H1 (cell line): ENCODE results near the gene MAGEA12. TPM values are rescaled to one million over a fixed set of nuclear protein-coding genes. Genes with fewer than 3 reads are reported as not detected.
"Not testable (repeated sequence)": the region's sequence is repeated elsewhere in the genome, so short reads cannot be mapped to it uniquely, and the experiment has no call there.

ENCODE experiments used
- CTCF ChIA-PET: fragments of 300-600 bp; sonication (Branson Sonifier 250); formaldehyde crosslinking; loops from one replicate; lab custom pipeline; 2021; ENCODE audit not compliant: partially characterized antibody; lab: Charles Lee
- POLR2A ChIA-PET: fragments of 300-600 bp; sonication (Branson Sonifier 250); formaldehyde crosslinking; loops from one replicate; lab custom pipeline; 2021; ENCODE audit warnings: inconsistent platforms; ENCODE audit not compliant: partially characterized antibody; lab: Charles Lee
- DNase-seq, 2 experiments: peaks; one replicate each; pipeline versions ENCODE4 v3.0.0 to v3.0.0-alpha.2; 2010 to 2022; ENCODE audit warnings: low spot score in 2 of 2, low read depth in 1 of 2, mixed read lengths in 1 of 2
- FAIRE-seq: peaks from 2 replicates; lab custom pipeline; 2011; peaks lifted over from hg19 to GRCh38; lab: Jason Lieb, UNC
- H2AFZ ChIP-seq: 2 replicates; pipeline ENCODE4 v1.8.1; 2012; ENCODE audit warnings: low read length, inconsistent platforms
- H2AK5ac ChIP-seq: 2 replicates; pipeline ENCODE4 v1.6.1; 2013; ENCODE audit warnings: low read depth, low read length
- H2BK120ac ChIP-seq: replicated peaks from 2 replicates; pipeline ENCODE3; 2013; ENCODE audit warnings: low read depth, low read length, inconsistent platforms
- H2BK12ac ChIP-seq: 2 replicates; pipeline ENCODE4 v1.6.1; 2013; ENCODE audit warnings: low read depth, low read length
- H2BK15ac ChIP-seq: 2 replicates; pipeline ENCODE4 v1.6.1; 2013; ENCODE audit warnings: low read length
- H2BK20ac ChIP-seq: 2 replicates; pipeline ENCODE4 v1.6.1; 2013; ENCODE audit warnings: low read length
- H2BK5ac ChIP-seq: 2 replicates; pipeline ENCODE4 v1.6.1; 2013; ENCODE audit warnings: low read depth, low read length
- H3K14ac ChIP-seq: 2 replicates; pipeline ENCODE4 v1.6.1; 2013; ENCODE audit warnings: inconsistent platforms; ENCODE audit not compliant: insufficient read length
- H3K18ac ChIP-seq: 2 replicates; pipeline ENCODE4 v1.6.1; 2013; ENCODE audit warnings: low read length; ENCODE audit errors: extremely low read depth
- H3K23ac ChIP-seq: 2 replicates; pipeline ENCODE4 v1.6.1; 2013; ENCODE audit warnings: inconsistent platforms; ENCODE audit not compliant: insufficient read length
- H3K23me2 ChIP-seq: 2 replicates; pipeline ENCODE4 v1.6.1; 2013; ENCODE audit warnings: low read depth, low read length
- H3K27ac ChIP-seq: 2 replicates; pipeline ENCODE4 v1.6.1; 2011; ENCODE audit warnings: low read depth, low read length, inconsistent platforms
- H3K27me3 ChIP-seq, 4 experiments: replicated peaks in 1 of 4; 1 replicate in 1 of 4; 2 replicates in 3 of 4; pipeline versions ENCODE4 v1.6.1 to v1.8.1; 2011 to 2013; ENCODE audit warnings: low read length in 3 of 4, mild to moderate bottlenecking in 3 of 4, inconsistent platforms in 2 of 4, mixed read lengths in 2 of 4, moderate library complexity in 1 of 4; ENCODE audit not compliant: control insufficient read depth in 3 of 4, insufficient read depth in 3 of 4; ENCODE audit errors: extremely low read depth in 1 of 4
- H3K36me3 ChIP-seq, 4 experiments: 2 replicates each; pipeline versions ENCODE4 v1.6.1 to v1.8.1; 2011 to 2013; ENCODE audit warnings: mild to moderate bottlenecking in 4 of 4, low read length in 3 of 4, moderate library complexity in 2 of 4, control low read depth in 1 of 4, inconsistent platforms in 1 of 4; ENCODE audit not compliant: insufficient read depth in 4 of 4, control insufficient read depth in 2 of 4
- H3K4ac ChIP-seq: replicated peaks from 2 replicates; pipeline ENCODE3; 2013; ENCODE audit warnings: low read length, low read depth, mixed read lengths, inconsistent platforms; ENCODE audit not compliant: insufficient read length
- H3K4me1 ChIP-seq, 4 experiments: replicated peaks in 1 of 4; 1 replicate in 1 of 4; 2 replicates in 3 of 4; pipeline versions ENCODE4 v1.6.1 to v1.8.1; 2011 to 2013; ENCODE audit warnings: low read length in 3 of 4, inconsistent platforms in 2 of 4, mixed read lengths in 1 of 4; ENCODE audit not compliant: insufficient read depth in 4 of 4, control insufficient read depth in 3 of 4
- H3K4me2 ChIP-seq, 2 experiments: 2 replicates each; pipeline versions ENCODE4 v1.6.1 to v1.8.1; 2011 to 2013; ENCODE audit warnings: low read depth in 2 of 2, low read length in 2 of 2, control low read depth in 1 of 2, inconsistent platforms in 1 of 2, mild to moderate bottlenecking in 1 of 2; ENCODE audit not compliant: insufficient read depth in 1 of 2
- H3K4me3 ChIP-seq, 4 experiments: fragments of 200-600, 300-600 bp in 1 of 4; sonication (generic), shearing (Covaris generic), sonication (Bioruptor Twin) in 1 of 4; 2 replicates each; pipeline versions ENCODE4 v1.5.1 to v1.8.1; 2011 to 2016; ENCODE audit warnings: low read length in 4 of 4, low read depth in 3 of 4, control low read depth in 2 of 4, inconsistent platforms in 2 of 4, mild to moderate bottlenecking in 2 of 4, mixed read lengths in 1 of 4, moderate library complexity in 1 of 4; ENCODE audit not compliant: insufficient read depth in 2 of 4; ENCODE audit errors: extremely low read depth in 1 of 4
- H3K56ac ChIP-seq: replicated peaks from 2 replicates; pipeline ENCODE3; 2013; ENCODE audit warnings: low read depth, mild to moderate bottlenecking, mixed read lengths, low read length, inconsistent platforms; ENCODE audit not compliant: insufficient read length
- H3K79me1 ChIP-seq: 2 replicates; pipeline ENCODE4 v1.6.1; 2013; ENCODE audit warnings: low read depth, low read length, control low read depth
- H3K79me2 ChIP-seq, 2 experiments: 2 replicates each; pipeline versions ENCODE4 v1.6.1 to v1.8.1; 2012 to 2013; ENCODE audit warnings: low read length in 2 of 2, mild to moderate bottlenecking in 2 of 2, inconsistent platforms in 1 of 2; ENCODE audit not compliant: insufficient read depth in 2 of 2, control insufficient read depth in 1 of 2
- H3K9ac ChIP-seq, 4 experiments: replicated peaks in 1 of 4; 1 replicate in 1 of 4; 2 replicates in 3 of 4; pipeline versions ENCODE4 v1.6.1 to v1.8.1; 2011 to 2013; ENCODE audit warnings: low read depth in 3 of 4, low read length in 3 of 4, control low read depth in 2 of 4, mild to moderate bottlenecking in 2 of 4, moderate library complexity in 2 of 4, inconsistent platforms in 1 of 4; ENCODE audit errors: extremely low read depth in 1 of 4
- H3K9me3 ChIP-seq, 2 experiments: 2 replicates each; pipeline versions ENCODE4 v1.6.1 to v1.8.1; 2012 to 2013; ENCODE audit warnings: mild to moderate bottlenecking in 2 of 2, moderate library complexity in 2 of 2, control low read depth in 1 of 2, inconsistent platforms in 1 of 2, low read depth in 1 of 2, low read length in 1 of 2, mixed read lengths in 1 of 2; ENCODE audit not compliant: insufficient read depth in 2 of 2
- H4K20me1 ChIP-seq, 2 experiments: replicated peaks in 1 of 2; 2 replicates each; pipeline versions ENCODE3 to v1.8.1; 2011 to 2013; ENCODE audit warnings: inconsistent platforms in 2 of 2, low read length in 2 of 2, mild to moderate bottlenecking in 1 of 2; ENCODE audit not compliant: insufficient read depth in 2 of 2, control insufficient read depth in 1 of 2
- H4K5ac ChIP-seq: 2 replicates; pipeline ENCODE4 v1.6.1; 2013; ENCODE audit warnings: low read length, low read depth, mixed read lengths, inconsistent platforms; ENCODE audit not compliant: insufficient read length
- H4K8ac ChIP-seq: 2 replicates; pipeline ENCODE4 v1.8.0; 2013; ENCODE audit warnings: mild to moderate bottlenecking, moderate library complexity, low read length, inconsistent platforms; ENCODE audit not compliant: insufficient read depth; ENCODE audit errors: extremely low read depth
- H4K91ac ChIP-seq: replicated peaks from 2 replicates; pipeline ENCODE3; 2013; ENCODE audit warnings: low read length, mixed read lengths, inconsistent platforms; ENCODE audit not compliant: insufficient read length
- WGBS, 2 experiments: shearing (Covaris generic) in 1 of 2; methylation state at CpG; one replicate each; pipeline versions ENCODE4 v1.1.6 to v1.1.7; 2013 to 2015; ENCODE audit warnings: low lambda C conversion rate in 2 of 2, mixed read lengths in 2 of 2, inconsistent platforms in 1 of 2, low coverage in 1 of 2, missing lambda C conversion rate in 1 of 2; ENCODE audit not compliant: insufficient replicate concordance in 2 of 2, insufficient coverage in 1 of 2, insufficient read length in 1 of 2; ENCODE audit errors: extremely low coverage in 1 of 2, missing lambda C conversion rate in 1 of 2; 5-methylcytosine and 5-hydroxymethylcytosine counted together
- polyA plus RNA-seq, 7 experiments: library from polyadenylated mRNA; depleted of rRNA in 3 of 7; stranded (reverse) in 5 of 7; unstranded in 2 of 7; fragments of >200 nt in 5 of 7; fragments of 200-250 nt in 2 of 7; gene quantifications; 1 replicate in 5 of 7; 2 replicates in 1 of 7; 4 replicates in 1 of 7; pipeline versions ENCODE4 v1.2.1 to v1.2.3, GENCODE V29; 2011 to 2013; ENCODE audit warnings: missing spikeins in 2 of 7, mixed read lengths in 2 of 7
- total RNA-seq: library from RNA; stranded (reverse); fragmentation: NEBNext Ultra II Directional; extraction: Animal tissue kit (Norgen Biotek cat#: 25700); gene quantifications from 2 replicates; pipeline ENCODE4 v1.2.1, GENCODE V29; 2021

The MAGEA12 gene
- total and polyA plus RNA-seq, 2 of the 8 experiments (the other 6 are each of a cell fraction or from before 2014, with no cell fraction given), result not detected

- H3K27me3 ChIP-seq, FAIRE-seq, H3K56ac ChIP-seq, H3K14ac ChIP-seq, H2BK15ac ChIP-seq, H2AFZ ChIP-seq, H4K8ac ChIP-seq, H3K9me3 ChIP-seq, H3K4me1 ChIP-seq, H3K79me2 ChIP-seq, H2BK120ac ChIP-seq, H4K5ac ChIP-seq, DNase-seq, H3K27ac ChIP-seq, H2BK12ac ChIP-seq, POLR2A ChIA-PET, H3K4ac ChIP-seq, H2AK5ac ChIP-seq, H2BK5ac ChIP-seq, H3K79me1 ChIP-seq, H4K91ac ChIP-seq, H3K4me3 ChIP-seq, H3K4me2 ChIP-seq, H3K23ac ChIP-seq, CTCF ChIA-PET, H2BK20ac ChIP-seq, H3K23me2 ChIP-seq, H3K36me3 ChIP-seq, H3K18ac ChIP-seq, H3K9ac ChIP-seq, H4K20me1 ChIP-seq: not testable (repeated sequence)
- WGBS, 2 experiments, result 91% methylated on average over 5 of the region's 12 CpGs; no CpG with 5 or more reads in 1 of the 2 experiments
These were observed 3.0 kb downstream of the MAGEA12 start for GRCh38 chrX:152736528-152736927.
